ENCODE results near the gene PDE1A. TPM values are rescaled to one million over a fixed set of nuclear protein-coding genes. Genes with fewer than 3 reads are reported as not detected.

Gene PDE1A
- total RNA-seq, 4 donors from 2014 or later = 2.3 to 8.1 (median 2.9) TPM

DNA sequence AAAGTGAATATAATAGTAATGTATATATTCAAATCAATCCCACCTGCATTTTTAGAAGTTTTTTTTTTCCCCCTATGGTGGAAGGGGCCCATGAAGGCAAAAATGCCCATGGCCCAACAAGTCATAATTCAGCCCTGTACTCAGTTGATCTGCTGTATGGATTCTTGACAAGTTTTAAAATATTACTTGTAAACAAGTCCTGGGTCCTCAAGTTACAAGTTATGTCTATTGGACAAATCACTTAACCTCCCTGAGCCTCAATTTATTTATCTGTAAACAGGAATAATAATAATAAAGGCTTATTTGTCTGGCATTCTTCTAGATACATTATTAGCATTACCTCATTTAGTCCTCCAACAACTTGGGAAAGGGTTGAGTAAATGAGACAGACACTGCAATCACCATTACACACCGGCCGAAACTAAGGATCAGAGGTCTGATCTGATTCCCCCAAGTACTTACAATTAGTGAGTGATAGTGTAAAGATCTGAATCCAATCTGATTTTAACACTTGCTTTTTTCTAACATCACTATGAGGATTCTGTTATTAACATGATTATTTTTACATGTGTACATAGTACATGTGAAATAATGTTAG lies 66.1 kb downstream of the PDE1A start:
- no peak overlapping the region for H3K27ac ChIP-seq

DNA sequence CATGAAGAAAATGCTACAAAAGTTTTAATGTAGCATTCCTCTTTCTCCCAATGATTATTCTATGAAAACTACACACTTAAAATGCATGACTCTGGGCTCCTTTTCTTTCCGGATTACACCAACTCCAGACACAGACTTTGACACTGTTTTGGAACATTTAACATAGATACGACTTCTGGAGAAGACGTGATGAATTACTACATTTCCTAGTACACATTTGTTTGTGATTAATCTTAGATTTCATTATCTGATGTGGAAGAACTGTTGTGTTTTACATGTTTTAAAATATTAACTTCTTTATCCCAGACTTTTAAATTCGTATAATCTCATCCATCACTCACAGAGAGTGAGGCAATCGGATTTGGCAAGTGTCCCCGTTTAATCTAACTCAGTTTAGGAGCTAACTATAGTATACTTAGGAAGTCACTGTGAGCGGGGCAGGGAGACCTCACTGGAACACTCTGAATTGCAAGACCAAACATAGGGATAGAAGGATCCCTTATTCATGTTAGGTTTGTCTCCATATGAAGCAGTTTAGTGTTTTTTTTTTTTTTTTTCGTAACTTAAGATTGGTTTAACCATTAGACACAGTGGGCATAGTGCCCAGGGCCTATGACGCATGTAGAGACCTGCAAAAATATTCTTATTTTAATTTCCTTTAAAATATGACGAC lies 66.7 kb downstream of the PDE1A start:
- Histone ChIP-seq H3K27ac (no peak overlapping the region), H3K9me3 (no peaks in the 10 kb centered on the region), H3K36me3 (no peaks in the 10 kb centered on the region), H3K27me3 (no peaks in the 10 kb centered on the region), H3K4me1 (peaks cover 6% of the 10 kb centered on the region), H3K4me3 (no peak overlapping the region)
- WGBS = 26% methylated on average over 10 of the region's 10 CpGs
- no peak for DNase-seq (ENCODE audit: low spot score in 2 of 2)
- TF ChIP-seq EP300 (IDR thresholded peaks at IDR 0.05) = no peak
- no peak for TF ChIP-seq POLR2AphosphoS5 (IDR thresholded peaks at IDR 0.05)
- no peak for TF ChIP-seq POLR2A (IDR thresholded peaks at IDR 0.05)
- TF ChIP-seq CTCF (IDR thresholded peaks at IDR 0.05) = no peak

More for the DNA sequence above, 66.1 kb downstream of the PDE1A start:
- H3K4me3 ChIP-seq = no peak overlapping the region
- 94% methylated on average over 2 of the region's 2 CpGs for WGBS
- H3K36me3 ChIP-seq = no peaks in the 10 kb centered on the region
- no peaks in the 10 kb centered on the region for H3K27me3 ChIP-seq
- no peaks in the 10 kb centered on the region for H3K9me3 ChIP-seq
- TF ChIP-seq EP300 (IDR thresholded peaks at IDR 0.05) (no peak), POLR2AphosphoS5 (IDR thresholded peaks at IDR 0.05) (no peak), POLR2A (IDR thresholded peaks at IDR 0.05) (no peak), CTCF (IDR thresholded peaks at IDR 0.05) (no peak)
- no peak for DNase-seq (ENCODE audit: low spot score in 2 of 2)
- peaks cover 6% of the 10 kb centered on the region for H3K4me1 ChIP-seq

DNA sequence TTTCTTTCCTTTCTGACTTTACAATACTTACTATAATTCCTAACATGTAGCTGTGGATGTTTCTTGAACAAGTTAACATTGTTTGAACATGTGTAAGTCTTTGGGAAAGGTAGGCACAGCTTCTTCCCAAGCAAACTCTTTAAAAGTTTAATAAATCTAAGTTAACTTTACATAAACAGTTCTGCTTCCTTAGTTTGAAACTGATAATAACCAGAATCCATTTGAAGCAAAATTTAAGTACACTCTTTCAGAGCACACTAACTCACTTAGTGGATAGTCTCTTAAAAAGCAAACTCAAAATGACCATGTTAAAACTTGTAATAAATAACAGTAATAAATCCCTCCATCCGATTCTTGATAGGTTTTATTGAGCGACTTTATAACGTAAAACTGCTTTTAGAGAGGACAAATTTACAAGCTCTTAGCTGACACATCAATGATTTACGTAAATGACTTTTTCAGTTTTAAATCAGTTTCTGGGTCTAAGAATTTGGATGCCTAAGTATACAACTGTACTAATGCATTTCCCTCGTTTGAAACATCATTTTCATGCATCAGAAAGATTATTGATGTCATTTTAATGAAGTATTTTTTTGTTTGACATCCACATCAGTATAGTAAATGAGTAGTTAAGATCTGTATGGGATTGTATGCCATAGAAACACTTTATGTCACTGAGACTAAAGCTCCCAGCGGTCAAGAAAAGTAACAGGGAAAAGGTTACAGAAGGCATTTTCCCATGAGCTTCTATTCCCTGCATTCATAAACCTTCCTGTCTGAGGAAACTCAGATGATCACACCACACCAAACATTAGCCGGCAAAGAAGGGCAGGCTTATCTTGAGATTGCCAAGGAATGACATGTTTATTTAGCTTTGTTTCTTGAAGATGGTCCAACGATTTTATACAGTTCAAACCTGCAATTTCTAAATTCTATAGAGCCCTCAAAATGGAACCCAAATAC lies 67.5 kb downstream of the PDE1A start:
- H3K27ac ChIP-seq = no peak overlapping the region

GRCh38 chr2:182358601-182359000 lies 68.2 kb downstream of the PDE1A start:
- no peak for DNase-seq (ENCODE audit: low spot score in 2 of 2)
- no peaks in the 10 kb centered on the region for H3K9me3 ChIP-seq
- TF ChIP-seq CTCF (IDR thresholded peaks at IDR 0.05) = no peak
- TF ChIP-seq POLR2AphosphoS5 (IDR thresholded peaks at IDR 0.05) = no peak
- TF ChIP-seq POLR2A (IDR thresholded peaks at IDR 0.05) = no peak
- TF ChIP-seq EP300 (IDR thresholded peaks at IDR 0.05) = no peak
- peaks cover 6% of the 10 kb centered on the region for H3K4me1 ChIP-seq
- WGBS = 85% methylated on average over 3 of the region's 3 CpGs
- H3K36me3 ChIP-seq = no peaks in the 10 kb centered on the region
- no peaks in the 10 kb centered on the region for H3K27me3 ChIP-seq
- no peak overlapping the region for H3K27ac ChIP-seq
- H3K4me3 ChIP-seq = no peak overlapping the region

More for the DNA sequence above, 67.5 kb downstream of the PDE1A start:
- TF ChIP-seq EP300 (IDR thresholded peaks at IDR 0.05) (no peak), CTCF (IDR thresholded peaks at IDR 0.05) (no peak), POLR2A (IDR thresholded peaks at IDR 0.05) (no peak), POLR2AphosphoS5 (IDR thresholded peaks at IDR 0.05) (no peak)
- WGBS = 52% methylated on average over 8 of the region's 8 CpGs
- Histone ChIP-seq H3K9me3 (no peaks in the 10 kb centered on the region), H3K4me3 (no peak overlapping the region), H3K4me1 (peaks cover 6% of the 10 kb centered on the region), H3K36me3 (no peaks in the 10 kb centered on the region), H3K27me3 (no peaks in the 10 kb centered on the region)
- DNase-seq (ENCODE audit: low spot score in 2 of 2) = no peak

Measured in suprapubic skin (tissue), 4 donors.